NCI-H2029 treated with DMSO at 0.1 percent for 48 hours (cell line): ENCODE results near the gene PICK1.
"Not testable (repeated sequence)": the region's sequence is repeated elsewhere in the genome, so short reads cannot be mapped to it uniquely, and the experiment has no call there.

Experiments
- DNase-seq: peaks from one replicate; lab custom pipeline; 2025; lab: John Stamatoyannopoulos, UW

The PICK1 gene

GRCh38 chr22:38030311-38031133 lies 26.7 kb upstream of the PICK1 start:
- no peak for DNase-seq

- DNase-seq: no peak
These were observed 25.7 kb upstream of the PICK1 start for GRCh38 chr22:38031491-38031890.

GRCh38 chr22:38032681-38033521 lies 24.3 kb upstream of the PICK1 start:
- DNase-seq: no peak

GRCh38 chr22:38033522-38034277 lies 23.5 kb upstream of the PICK1 start:
- no peak for DNase-seq

GRCh38 chr22:38034278-38034882 lies 22.8 kb upstream of the PICK1 start:
- no peak for DNase-seq

GRCh38 chr22:38034884-38035529 lies 22.2 kb upstream of the PICK1 start:
- no peak for DNase-seq

- no peak for DNase-seq
These were observed 21.7 kb upstream of the PICK1 start for GRCh38 chr22:38035530-38035885.

GRCh38 chr22:38036392-38037062 lies 20.7 kb upstream of the PICK1 start:
- DNase-seq: no peak

- DNase-seq: not testable (repeated sequence)
These were observed 19.6 kb upstream of the PICK1 start for GRCh38 chr22:38037367-38038150.

GRCh38 chr22:38038426-38038825 lies 18.8 kb upstream of the PICK1 start:
- DNase-seq: no peak

GRCh38 chr22:38038890-38039812 lies 18.1 kb upstream of the PICK1 start:
- no peak for DNase-seq

GRCh38 chr22:38040953-38041759 lies 16.0 kb upstream of the PICK1 start:
- no peak for DNase-seq

GRCh38 chr22:38041760-38042487 lies 15.3 kb upstream of the PICK1 start:
- DNase-seq: no peak

- no peak for DNase-seq
These were observed 14.8 kb upstream of the PICK1 start for GRCh38 chr22:38042488-38042790.

GRCh38 chr22:38043151-38044039 lies 13.8 kb upstream of the PICK1 start:
- DNase-seq: no peak

GRCh38 chr22:38046070-38046748 lies 11.0 kb upstream of the PICK1 start:
- no peak for DNase-seq
